ENCODE results near the gene TMEM222. TPM values are rescaled to one million over a fixed set of nuclear protein-coding genes. Genes with fewer than 3 reads are reported as not detected.

TMEM222 gene
- total RNA-seq, 1 experiment from 2014 or later: 55.5 TPM

GRCh38 chr1:27299385-27300271 is 22.3 kb upstream of the TMEM222 start:
- Histone ChIP-seq H3K9me3 (ENCODE audit: low read depth, low read length, poor library complexity, severe bottlenecking) (no peaks in the 10 kb centered on the region), H3K36me3 (ENCODE audit: insufficient read depth, low read length, poor library complexity, severe bottlenecking) (peaks cover 10% of the 10 kb centered on the region), H3K4me3 (ENCODE audit: low read depth, low read length, poor library complexity, severe bottlenecking) (no peak overlapping the region), H3K27me3 (replicated peaks; ENCODE audit: insufficient read depth, low read depth, low read length, poor library complexity) (no peaks in the 10 kb centered on the region), H3K4me1 (ENCODE audit: insufficient read depth, low read length, poor library complexity, severe bottlenecking) (peaks cover 4% of the 10 kb centered on the region), H3K27ac (ENCODE audit: low read depth, low read length, poor library complexity, severe bottlenecking) (peak overlapping the region; percentile 16)
- TF ChIP-seq EZH2 (IDR thresholded peaks at IDR 0.05; ENCODE audit: borderline replicate concordance, low read depth, low read length, poor library complexity, severe bottlenecking) (no peak), CTCF (conservative IDR thresholded peaks at IDR 0.05; ENCODE audit: low read depth, low read length) (no peak)
- BruUV-seq (replicated peaks): no TSS peak
- ChIA-PET POLR2A (ENCODE audit: low non-redundant PET) (no interaction called here), CTCF (interaction anchor here (0.8 to 2.8 kb wide), 8 partner anchors 19 to 363 kb away, joined by 3 to 21 read pairs (median 4); partner anchors contain the start of gene AHDC1)
- no peak for DNase-seq (ENCODE audit: low spot score)
- intact Hi-C loops (cut with micrococcal nuclease; ENCODE audit: unreplicated experiment): loop anchor here (2.0 to 5.0 kb wide), 3 partner anchors 89 to 363 kb away; no protein-coding TSS in a partner anchor

GRCh38 chr1:27300341-27301051 is 21.5 kb upstream of the TMEM222 start:
- Histone ChIP-seq H3K9me3 (ENCODE audit: low read depth, low read length, poor library complexity, severe bottlenecking) (no peaks in the 10 kb centered on the region), H3K27me3 (replicated peaks; ENCODE audit: insufficient read depth, low read depth, low read length, poor library complexity) (no peaks in the 10 kb centered on the region), H3K4me3 (ENCODE audit: low read depth, low read length, poor library complexity, severe bottlenecking) (no peak overlapping the region), H3K36me3 (ENCODE audit: insufficient read depth, low read length, poor library complexity, severe bottlenecking) (peaks cover 10% of the 10 kb centered on the region), H3K27ac (ENCODE audit: low read depth, low read length, poor library complexity, severe bottlenecking) (no peak overlapping the region), H3K4me1 (ENCODE audit: insufficient read depth, low read length, poor library complexity, severe bottlenecking) (peaks cover 4% of the 10 kb centered on the region)
- peak; percentile 92 for DNase-seq (ENCODE audit: low spot score)
- BruUV-seq (replicated peaks): no TSS peak
- no peak for TF ChIP-seq EZH2 (IDR thresholded peaks at IDR 0.05; ENCODE audit: borderline replicate concordance, low read depth, low read length, poor library complexity, severe bottlenecking)
- TF ChIP-seq CTCF (conservative IDR thresholded peaks at IDR 0.05; ENCODE audit: low read depth, low read length): peak; percentile 96
- intact Hi-C loops (cut with micrococcal nuclease; ENCODE audit: unreplicated experiment): loop anchor here (2.0 to 5.0 kb wide), 3 partner anchors 88 to 362 kb away; no protein-coding TSS in a partner anchor
- ChIA-PET CTCF (interaction anchor here (0.6 to 2.8 kb wide), 13 partner anchors 18 to 362 kb away, joined by 3 to 21 read pairs (median 4); partner anchors contain the start of genes AHDC1 and SYTL1), POLR2A (ENCODE audit: low non-redundant PET) (no interaction called here)

- peaks cover 10% of the 10 kb centered on the region for H3K36me3 ChIP-seq (ENCODE audit: insufficient read depth, low read length, poor library complexity, severe bottlenecking)
- no peaks in the 10 kb centered on the region for H3K27me3 ChIP-seq (replicated peaks; ENCODE audit: insufficient read depth, low read depth, low read length, poor library complexity)
- H3K27ac ChIP-seq (ENCODE audit: low read depth, low read length, poor library complexity, severe bottlenecking): no peak overlapping the region
- ChIA-PET CTCF (interaction anchor here (0.6 to 2.8 kb wide), 12 partner anchors 17 to 362 kb away, joined by 3 to 21 read pairs (median 4); partner anchors contain the start of gene SYTL1), POLR2A (ENCODE audit: low non-redundant PET) (no interaction called here)
- intact Hi-C loops (cut with micrococcal nuclease; ENCODE audit: unreplicated experiment): loop anchor here (2.0 to 5.0 kb wide), 3 partner anchors 88 to 362 kb away; no protein-coding TSS in a partner anchor
- TF ChIP-seq CTCF (conservative IDR thresholded peaks at IDR 0.05; ENCODE audit: low read depth, low read length) (no peak), EZH2 (IDR thresholded peaks at IDR 0.05; ENCODE audit: borderline replicate concordance, low read depth, low read length, poor library complexity, severe bottlenecking) (no peak)
- no peak overlapping the region for H3K4me3 ChIP-seq (ENCODE audit: low read depth, low read length, poor library complexity, severe bottlenecking)
- H3K4me1 ChIP-seq (ENCODE audit: insufficient read depth, low read length, poor library complexity, severe bottlenecking): peaks cover 4% of the 10 kb centered on the region
- no peaks in the 10 kb centered on the region for H3K9me3 ChIP-seq (ENCODE audit: low read depth, low read length, poor library complexity, severe bottlenecking)
- no TSS peak for BruUV-seq (replicated peaks)
- no peak for DNase-seq (ENCODE audit: low spot score)
These were observed 20.9 kb upstream of the TMEM222 start for GRCh38 chr1:27301052-27301422.

All from A673 (cell line).